ENCODE measurements around the gene COQ9.
A peak's percentile ranks its signal among the peaks of the same experiment; 100 is the strongest.
"Not testable (repeated sequence)": the region's sequence is repeated elsewhere in the genome, so short reads cannot be mapped to it uniquely, and the experiment has no call there.

Gene COQ9, protein sequence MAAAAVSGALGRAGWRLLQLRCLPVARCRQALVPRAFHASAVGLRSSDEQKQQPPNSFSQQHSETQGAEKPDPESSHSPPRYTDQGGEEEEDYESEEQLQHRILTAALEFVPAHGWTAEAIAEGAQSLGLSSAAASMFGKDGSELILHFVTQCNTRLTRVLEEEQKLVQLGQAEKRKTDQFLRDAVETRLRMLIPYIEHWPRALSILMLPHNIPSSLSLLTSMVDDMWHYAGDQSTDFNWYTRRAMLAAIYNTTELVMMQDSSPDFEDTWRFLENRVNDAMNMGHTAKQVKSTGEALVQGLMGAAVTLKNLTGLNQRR

GRCh38 chr16:57447186-57447962 is at the start of gene COQ9, which contains the start of gene CIAPIN1:
COQ9 (plus strand) TSS chr16:57447479; CDS start chr16:57447506, 27 bp downstream.
CIAPIN1 (minus strand) TSS chr16:57447385; CDS start chr16:57440928, 6,457 bp downstream.
- peak; percentile 87 for DNase-seq

- DNase-seq, result not testable (repeated sequence)
These were observed 49.8 kb upstream of the COQ9 start for GRCh38 chr16:57397493-57397892.

DNA sequence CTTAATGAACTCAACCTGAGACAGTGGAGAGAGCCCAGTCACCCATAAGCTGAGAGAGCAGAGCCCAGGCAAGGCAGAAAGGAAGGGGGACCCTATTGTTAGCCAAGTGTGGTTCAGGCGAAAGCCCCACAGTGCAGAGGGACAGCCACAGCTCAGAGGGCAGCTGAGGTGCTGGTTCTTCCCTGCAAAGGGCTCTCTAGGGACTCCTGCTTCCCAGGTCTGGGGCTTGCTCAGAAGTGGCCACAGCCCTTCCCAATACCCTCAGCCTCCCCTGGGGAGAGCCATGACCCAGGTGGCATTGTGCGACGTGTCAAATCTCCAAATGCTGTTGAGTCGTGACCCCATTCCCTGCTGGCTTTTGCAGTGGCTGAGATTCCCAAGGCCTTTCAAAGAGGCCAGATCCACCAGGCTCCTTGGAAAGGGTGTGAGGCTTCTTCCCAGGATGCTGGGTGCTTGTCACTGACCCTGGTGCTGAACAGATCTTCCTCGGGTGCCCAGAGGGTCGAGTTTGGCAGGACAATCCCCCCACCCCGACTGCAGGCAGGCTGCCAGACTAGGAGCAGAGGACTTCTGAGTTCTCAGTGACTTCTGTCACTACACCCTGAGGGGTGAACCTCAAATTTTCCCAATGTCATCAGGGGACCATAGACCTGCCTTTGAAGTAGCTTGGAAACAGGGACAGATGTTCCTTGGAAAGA is 45.2 kb upstream of the COQ9 start:
- no peak for DNase-seq

DNA sequence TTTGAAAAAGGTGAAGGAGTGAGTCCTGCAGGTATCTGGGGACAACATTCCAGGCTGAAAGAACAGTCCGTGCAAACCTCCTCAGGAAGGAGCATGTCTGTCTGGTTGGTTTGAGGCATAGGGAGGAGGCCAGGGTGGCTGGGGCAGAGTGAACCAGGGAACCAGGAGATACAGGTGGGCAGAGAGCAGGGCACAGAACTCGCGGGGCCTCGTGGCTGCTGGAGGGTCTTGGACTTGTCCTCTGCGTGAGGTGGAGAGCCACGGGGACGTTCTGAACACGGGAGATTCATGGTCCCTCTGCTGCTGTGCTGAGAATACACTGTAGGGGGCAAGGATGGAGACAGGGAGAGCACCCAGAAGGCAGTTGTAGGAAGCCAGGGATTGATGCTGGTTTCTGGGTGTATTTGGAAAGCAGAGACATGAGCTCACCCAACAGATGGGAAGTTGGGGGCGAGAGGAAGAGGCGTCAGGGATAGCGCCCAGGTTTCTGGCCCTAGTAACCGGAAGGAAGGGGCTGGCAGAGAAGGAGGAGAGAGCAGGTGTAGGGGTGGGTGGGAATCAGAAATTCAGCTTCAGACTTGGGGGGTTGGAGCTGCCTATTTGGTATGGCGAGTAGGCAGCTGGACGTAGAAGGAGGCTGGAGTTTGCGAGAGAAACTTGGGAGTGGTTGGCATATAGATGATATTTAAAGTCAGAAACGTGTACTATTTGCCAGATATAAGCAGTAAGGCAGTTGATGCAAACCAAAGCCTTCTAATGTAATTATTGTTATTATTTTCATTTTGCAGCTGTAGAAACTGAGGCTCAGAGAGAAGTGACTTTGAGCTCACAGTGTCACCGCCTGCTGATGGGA is 43.1 kb upstream of the COQ9 start, which contains the start of gene CCL17:
Gene CCL17, plus strand, starts transcription at position 803 of the 853 bp plus-strand sequence. CDS start 9,166 bp downstream, outside the sequence.
- DNase-seq, result no peak

DNA sequence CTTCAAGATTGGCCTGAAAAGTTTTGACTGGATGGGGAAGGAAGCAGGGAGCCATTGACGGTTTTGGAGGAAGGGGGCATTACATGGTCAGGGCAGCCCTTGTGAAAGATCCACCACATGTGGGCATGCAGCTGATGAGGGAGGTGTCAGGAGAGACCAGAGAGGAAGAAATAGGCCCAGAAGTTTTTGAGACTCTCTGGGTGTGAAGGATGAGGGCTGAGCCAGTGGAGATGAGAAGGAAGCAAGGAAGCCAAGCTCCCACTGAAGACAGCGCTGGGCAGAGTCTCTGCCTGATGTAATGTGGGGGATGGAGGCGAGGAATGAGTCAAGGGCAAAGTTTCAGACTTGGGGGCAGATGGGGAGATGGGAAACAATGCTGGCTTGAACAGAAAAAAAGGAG is 42.2 kb upstream of the COQ9 start:
- peak; percentile 2 for DNase-seq

GRCh38 chr16:57406881-57407280 is 40.4 kb upstream of the COQ9 start:
- DNase-seq, result peak; percentile 72

- DNase-seq, result no peak
These were observed 39.5 kb upstream of the COQ9 start for GRCh38 chr16:57407521-57408353.

DNA sequence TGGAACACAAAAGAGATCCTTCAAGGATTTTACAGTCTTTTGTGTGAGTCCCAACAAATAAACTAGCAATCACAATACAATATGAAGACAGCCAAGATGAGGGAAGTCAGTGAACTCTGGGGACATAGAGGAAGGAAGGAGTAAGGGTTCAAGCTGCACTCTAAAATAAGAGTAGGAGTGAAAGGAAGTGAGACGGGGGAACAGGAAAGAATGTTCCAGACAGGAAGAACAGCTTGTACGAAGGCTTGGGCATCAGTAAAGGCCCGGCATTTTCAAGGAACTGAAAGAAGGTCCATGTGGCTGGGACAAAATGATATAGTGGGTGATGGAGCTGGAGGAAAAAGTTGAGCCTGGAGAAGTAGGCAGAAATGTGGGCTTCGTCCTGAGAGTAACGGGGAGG is 38.2 kb upstream of the COQ9 start:
- peak; percentile 52 for DNase-seq

GRCh38 chr16:57409870-57410587 is 37.2 kb upstream of the COQ9 start:
- no peak for DNase-seq

DNA sequence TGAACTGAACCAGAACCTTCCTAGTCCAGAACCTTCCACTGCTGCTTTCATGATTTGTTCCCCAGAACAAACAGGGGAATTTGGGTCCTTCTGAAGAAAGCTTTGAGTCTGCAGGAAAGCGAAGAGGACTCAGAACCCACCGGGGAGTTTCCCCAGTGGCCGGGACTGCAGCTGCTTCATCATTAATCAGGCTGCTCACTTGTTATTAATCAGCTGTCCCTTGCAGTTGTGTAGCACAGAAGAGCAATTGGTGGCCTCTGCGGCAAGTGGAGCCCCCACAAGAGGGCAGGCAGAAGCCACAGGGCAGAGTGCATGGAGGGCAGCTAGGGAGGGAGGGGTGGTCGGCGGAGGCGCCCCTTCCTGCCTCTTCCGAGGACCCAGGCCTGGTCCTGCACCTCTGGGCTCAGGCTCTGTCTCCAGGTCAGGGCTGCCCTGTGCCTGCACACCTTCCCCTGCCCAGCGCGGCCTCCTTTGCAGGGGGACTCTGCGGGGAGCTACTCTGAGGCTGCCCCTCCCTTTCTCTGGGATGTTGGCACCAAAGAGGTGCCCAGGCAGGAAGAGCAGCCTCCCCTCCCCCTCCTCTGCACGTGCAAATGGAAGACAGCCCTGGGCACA is 35.8 kb upstream of the COQ9 start:
- no peak for DNase-seq

DNA sequence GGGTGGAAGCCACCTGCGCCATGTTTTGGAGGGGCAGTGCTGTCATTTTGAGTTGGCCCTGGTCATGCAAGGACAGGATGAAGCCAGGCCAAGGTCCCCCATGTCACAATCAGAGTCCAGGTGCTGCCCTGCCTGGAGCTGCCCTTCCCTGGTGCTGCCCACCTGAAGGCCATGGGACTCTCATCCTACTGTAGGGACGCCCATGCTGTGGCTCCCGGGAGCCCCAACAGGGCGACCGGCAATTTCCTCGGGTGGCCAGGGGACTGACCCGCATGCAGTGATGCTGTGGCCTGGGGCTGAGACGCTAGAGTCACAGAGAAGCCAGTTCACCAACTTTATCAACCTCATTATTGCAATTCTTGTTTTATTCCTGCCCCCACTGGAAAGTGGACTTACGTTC is 34.7 kb upstream of the COQ9 start:
- no peak for DNase-seq

DNA sequence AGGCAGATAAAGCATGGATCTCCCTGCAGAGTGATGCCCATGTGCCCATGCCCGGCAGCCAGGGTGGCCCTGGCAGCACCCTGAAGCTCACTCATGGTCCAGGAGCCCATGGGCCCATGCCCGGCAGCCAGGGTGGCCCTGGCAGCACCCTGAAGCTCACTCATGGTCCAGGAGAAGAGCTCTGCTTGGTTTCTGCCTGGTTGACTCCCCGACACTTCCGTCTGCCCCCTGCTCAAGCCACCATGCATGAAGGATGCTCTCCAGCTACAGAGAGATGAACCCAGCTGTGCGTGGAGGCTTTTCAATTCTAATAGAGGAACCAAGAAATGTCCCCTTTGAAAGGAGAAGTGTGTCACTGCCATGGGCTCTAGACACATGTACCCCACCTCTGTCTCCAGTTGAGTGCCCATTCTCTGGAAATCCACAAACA is 34.0 kb upstream of the COQ9 start:
- peak; percentile 65 for DNase-seq

GRCh38 chr16:57413733-57414132 is 33.5 kb upstream of the COQ9 start:
- no peak for DNase-seq

DNA sequence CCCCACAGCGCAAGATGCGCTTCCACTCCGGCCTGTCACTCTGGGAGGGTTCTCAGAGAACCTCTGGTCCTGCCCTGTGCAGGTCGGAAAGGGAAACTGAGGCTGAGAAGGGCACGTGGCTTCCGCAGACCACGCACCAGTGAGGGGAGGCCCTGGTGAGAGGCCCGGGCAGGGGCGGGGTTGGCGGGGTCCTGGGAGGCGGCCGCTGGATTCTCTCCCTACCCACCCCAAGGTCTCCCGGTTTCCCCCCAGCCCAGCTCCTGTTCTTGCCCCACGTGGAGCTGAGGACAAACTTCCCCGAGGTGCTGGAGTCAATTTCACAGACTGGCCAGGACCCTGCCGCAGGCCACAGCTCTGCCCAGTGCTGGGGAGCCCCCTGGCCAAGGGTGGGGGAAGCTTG is 31.2 kb upstream of the COQ9 start:
- no peak for DNase-seq

- no peak for DNase-seq
These were observed 27.8 kb upstream of the COQ9 start for GRCh38 chr16:57419506-57419905.

- peak; percentile 44 for DNase-seq
These were observed 25.0 kb upstream of the COQ9 start for GRCh38 chr16:57422026-57422944.

DNA sequence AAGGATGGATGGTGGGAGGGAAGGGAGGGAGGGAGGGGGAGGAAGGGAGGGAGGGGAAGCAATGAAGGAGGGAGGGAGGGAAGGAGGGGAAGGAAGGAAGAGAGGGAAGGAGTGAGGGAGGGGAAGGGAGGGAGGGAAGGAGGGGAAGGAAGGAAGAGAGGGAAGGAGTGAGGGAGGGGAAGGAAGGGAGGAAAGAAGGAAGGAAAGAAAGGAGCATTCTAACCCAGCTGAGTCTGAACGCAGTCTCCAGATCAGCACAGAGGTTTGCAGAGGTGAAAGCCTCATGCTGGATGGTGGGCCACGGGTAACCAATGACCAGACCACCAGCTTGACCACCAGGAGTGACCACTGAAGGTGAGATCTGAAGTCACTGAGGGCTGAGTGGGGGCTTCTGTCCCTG is 24.1 kb upstream of the COQ9 start:
- no peak for DNase-seq

DNA sequence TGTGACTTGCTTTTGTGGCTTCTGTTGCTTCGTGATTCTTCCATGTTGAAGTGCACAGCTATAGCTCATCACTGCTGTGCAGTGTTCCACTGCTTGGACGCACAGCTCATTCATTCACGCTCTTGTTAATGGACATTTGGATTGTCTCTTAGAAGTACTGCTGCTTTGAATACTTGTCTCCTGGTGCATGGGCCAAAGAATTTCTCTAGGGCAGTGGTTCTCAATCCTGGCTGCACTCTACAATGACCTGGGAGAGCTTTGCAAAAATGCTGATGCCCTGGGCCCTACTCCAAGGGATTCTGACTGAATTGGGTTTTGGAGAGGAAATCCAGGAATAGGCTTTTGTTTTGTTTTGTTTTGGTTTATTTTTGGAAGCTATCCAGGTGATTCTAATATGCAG is 22.7 kb upstream of the COQ9 start:
- DNase-seq, result no peak

DNA sequence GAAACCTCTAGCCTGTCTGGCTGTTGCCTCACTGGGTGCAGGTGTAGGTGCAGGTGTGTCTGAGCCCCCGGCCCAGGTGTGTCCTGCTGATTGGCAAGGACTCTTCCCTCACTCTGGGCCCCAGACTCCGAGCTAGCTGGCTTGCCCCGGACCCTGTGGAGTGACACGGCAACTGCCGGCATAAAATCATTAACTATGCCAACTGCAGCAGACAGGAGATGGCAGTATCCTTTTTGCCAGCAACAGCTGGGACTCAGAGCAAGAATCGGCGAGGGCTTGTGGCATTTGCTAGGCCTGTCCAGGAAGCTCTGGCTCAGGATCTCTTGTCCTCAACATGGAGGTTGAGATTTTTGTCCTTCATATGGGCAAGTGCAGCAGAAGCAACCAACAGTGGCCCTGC is 20.9 kb upstream of the COQ9 start:
- DNase-seq, result no peak
